ENCODE results near the gene SLCO2A1.
"Not testable (repeated sequence)": the region's sequence is repeated elsewhere in the genome, so short reads cannot be mapped to it uniquely, and the experiment has no call there.

SLCO2A1 gene

DNA sequence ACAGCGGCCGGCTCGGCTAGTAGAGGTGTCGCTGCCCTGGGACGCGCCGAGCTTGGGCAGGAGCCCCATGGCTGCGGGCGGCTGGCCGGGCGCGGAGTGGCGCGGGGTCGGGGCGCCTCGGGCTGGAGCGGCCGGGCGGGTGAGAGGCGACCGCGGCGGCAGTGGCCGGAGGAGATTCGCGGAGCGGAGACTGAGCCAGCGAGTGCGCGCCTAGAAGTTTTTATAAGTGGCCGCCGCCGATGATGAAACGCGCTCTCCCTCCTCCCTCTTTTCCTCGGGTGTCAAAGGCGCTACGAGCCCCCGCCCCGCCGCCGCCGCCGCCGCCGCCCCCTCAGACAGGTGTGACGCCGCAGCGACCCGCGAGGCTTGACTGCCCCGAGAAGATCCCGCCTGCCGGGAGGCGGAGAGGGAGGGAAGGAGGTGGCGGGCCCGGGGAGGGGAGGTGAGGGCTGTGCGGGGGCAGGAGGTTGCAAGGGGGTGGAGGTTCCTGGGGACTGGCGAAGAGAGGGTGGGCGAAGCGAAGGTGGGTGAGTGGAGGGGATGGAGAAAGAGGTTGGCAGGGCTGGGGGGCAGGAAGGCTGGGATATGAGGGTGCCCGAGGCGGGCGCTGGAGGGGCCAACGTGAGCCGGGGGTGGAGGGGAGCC is at the start of gene SLCO2A1:
Gene SLCO2A1, minus strand, starts transcription at position 192 of the 645 bp plus-strand sequence. Its CDS starts 123 bp downstream, at position 69.
- no peak for DNase-seq

DNA sequence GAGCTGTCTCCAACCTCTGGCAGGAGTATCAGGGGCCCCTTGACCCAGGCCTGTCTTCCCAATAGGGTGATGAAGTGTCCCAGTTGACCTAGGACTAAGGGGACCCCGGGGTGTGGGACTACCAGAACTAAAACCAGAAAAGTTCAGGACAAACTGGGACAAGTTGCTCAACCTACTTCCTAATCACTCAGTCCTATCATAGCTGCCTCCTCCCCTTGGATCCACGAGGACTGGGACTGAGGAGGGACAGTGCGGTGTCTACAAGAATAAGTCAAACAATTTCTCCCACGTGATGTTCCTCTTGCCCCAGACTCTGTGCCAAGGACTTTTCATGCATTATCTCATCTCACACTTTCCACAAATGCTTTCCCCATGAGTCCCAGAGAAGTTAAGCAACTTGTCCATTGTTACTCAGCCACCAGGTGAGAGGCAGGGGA is 49.4 kb upstream of the SLCO2A1 start:
- no peak for DNase-seq

DNA sequence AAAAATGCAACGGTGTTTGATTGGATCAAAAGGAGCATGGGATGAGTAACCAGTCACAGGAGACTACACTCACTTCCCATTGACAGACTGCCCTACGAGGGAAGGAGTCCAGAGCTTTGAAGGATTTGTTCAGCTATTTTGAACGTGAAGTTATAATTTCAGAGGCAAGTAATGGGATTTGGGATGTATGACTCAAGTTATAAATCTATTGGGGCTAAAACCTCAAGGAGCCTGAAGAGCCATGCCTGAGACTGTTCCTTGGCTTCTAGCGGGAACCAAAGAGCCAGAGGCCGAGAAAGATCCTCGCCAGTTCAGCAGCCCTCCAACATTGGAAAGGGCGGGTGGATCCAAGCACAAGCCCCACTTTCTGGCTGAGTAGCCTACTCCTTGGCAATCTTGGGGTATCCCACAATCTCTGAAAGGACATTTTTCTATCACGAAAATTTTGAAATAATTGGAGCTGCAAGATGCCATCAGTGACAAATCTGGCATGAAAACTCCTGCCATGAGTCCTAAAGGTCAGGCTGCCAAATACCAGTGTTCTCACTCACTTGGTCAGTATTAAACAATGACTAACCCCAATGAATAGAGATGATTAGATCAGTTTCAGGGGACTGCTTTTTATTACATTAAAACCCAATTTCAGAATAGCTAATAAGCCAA is 48.6 kb upstream of the SLCO2A1 start:
- no peak for DNase-seq

DNA sequence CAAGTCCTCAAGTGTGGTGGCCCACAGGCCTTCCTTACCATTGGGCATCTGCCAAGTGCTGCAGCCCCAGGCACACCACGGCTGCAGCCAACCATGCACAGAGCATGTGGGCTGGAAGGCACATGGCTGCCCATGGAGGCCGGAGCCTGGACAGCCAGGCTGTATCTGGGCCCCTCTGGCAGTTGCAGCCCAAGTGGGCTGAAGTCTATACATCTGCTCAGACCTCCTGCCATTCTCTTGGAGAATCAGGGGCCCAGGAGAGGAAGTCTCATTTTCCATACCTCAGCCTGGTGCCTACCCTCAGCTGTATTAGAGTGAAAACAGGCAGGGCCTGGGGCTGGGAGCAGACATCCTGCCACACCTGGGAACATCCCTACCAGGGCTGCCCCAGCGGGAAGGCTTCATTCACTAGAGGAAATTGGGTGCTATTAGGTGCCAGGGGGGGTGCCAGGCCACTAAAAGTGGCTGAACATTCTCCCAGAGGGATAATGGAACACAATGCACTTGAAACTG is 48.0 kb upstream of the SLCO2A1 start:
- DNase-seq = no peak

DNA sequence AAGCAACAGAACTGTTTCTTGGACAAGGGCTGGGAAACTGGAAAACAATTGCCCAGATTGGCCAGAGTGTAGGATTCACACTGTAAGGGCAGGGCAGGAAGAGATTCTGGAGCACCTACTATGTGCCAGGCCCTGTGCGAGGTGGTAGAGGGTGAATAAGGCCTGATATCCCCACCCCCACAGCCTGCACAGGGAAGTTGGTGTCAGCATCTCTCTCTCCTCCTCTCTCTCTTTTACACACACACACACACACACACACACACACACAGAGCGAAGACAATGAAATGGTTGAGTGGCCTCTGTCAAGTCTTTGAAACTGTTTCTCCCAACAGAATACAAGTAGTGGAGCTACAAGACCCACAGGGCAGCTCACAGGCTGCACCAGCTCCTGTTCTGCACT is 47.1 kb upstream of the SLCO2A1 start:
- DNase-seq = no peak

DNA sequence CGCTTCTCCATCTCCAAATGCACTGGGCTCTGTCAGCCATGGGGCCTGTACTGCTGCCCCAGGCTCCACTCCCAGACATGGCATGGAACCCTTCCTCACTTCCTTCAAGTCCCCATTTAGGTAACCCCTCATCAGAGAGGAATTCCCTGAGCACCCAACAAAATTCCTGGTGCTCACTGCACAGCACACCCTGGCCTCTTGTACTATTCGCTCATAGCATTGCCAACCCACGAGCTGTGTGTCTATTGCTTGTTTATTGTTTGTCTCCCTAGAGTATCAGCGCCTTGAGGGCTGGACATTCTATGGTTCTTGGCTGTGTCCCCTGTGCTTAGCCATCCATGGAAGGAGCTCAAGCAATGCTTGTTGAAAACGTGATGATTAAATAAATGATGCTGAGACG is 46.1 kb upstream of the SLCO2A1 start:
- DNase-seq = no peak

DNA sequence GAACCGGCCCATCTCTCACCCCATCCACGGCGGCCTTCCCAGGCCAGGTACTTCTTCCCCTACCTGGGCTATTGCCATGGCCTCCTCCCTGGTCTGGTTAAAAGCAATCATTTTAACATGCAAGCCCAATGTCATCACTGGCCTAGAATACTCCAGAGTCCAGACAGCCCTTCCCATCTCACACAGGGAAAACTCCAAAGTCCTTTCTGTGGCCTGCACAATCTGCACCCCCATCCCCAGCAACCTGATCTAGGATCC is 45.8 kb upstream of the SLCO2A1 start:
- no peak for DNase-seq

DNA sequence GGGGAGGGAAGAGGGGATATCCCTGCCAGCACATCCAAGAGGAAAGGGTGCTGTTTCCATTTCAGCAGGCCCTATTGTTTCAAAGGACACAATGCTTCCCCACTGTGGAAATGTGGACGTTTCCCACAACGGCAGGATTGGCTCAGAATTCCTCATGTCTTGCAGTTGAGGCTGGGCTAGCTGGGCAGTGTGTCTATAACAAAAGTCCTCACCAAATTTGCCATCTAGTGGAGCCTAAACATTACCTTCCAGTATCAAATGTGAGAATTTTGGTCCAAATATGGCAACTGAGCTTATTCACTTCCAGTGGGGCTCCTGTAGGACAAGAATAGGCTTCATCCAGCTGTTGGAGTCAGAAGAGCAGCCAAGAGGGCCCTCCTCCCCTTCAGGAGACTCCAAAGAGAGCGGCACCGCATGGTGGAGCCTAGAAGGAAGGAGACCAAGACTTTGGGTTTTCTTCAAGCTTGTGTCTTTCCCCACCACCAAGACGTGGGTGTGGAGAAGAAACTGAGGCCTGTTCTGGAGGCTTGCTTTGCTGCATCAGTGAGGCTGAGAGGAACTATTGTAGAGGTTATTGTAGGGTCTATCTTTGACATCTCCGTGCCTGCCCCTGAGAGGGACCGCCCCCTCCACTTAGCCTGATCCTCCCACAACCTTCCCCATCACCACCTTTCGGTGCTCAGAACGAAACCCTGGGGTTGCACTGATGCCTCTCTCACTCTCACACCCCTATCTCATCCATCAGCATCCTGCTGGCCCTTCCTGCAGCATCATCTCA is 45.3 kb upstream of the SLCO2A1 start:
- no peak for DNase-seq

DNA sequence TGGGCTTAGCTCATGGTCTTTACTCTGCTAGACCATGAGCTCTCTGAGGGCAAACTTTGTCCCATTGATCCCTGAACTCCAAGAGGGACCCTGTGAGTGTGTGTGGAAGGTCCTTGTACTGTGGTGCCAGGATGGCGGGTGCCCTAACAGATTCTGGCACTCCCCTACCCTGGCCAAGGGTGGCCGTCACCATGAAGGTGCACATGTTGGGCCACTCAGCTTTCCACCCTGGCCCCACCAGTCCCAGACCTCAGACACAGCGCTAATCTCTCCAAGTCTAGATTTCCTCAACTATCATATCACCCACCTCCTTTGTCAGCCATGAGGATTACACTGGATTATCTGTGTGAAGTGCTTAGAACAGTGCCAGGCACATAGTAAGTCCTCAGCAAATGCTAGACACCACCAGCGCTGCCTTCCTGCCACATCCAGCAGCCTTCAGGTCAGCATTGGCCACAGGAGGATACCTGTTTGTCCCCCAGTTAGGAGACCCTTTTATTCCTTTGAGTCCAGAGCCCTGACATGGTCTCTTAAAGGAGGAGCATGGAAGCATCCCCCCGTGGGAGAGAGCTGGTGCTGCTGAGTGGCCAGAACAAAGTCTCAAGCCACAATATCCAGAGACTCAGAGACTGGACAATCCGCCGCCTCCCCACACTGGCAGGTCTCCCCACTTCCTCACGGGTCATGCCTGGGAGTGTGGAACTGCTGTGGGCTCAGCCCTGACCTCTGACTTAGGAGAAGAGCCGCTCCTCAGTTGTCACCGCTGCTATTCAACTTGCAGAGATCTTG is 44.5 kb upstream of the SLCO2A1 start:
- no peak for DNase-seq

DNA sequence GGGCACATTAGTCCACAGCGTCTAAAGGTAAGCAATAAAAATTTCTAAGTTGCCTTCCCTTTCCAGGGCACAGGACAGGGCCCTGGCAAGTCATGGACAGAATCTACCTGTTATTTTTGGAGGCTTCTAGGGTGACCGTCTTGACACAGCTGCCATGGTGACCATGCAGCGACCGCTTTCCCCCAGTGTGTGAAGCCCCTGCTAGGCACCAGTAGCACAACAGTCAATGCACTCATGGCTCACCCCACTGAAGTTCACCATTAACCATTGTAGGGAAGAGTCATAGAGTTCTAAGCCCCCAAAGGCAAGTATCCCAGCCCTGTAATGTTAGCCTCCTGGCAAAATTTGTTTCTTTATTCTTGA is 43.8 kb upstream of the SLCO2A1 start:
- no peak for DNase-seq

DNA sequence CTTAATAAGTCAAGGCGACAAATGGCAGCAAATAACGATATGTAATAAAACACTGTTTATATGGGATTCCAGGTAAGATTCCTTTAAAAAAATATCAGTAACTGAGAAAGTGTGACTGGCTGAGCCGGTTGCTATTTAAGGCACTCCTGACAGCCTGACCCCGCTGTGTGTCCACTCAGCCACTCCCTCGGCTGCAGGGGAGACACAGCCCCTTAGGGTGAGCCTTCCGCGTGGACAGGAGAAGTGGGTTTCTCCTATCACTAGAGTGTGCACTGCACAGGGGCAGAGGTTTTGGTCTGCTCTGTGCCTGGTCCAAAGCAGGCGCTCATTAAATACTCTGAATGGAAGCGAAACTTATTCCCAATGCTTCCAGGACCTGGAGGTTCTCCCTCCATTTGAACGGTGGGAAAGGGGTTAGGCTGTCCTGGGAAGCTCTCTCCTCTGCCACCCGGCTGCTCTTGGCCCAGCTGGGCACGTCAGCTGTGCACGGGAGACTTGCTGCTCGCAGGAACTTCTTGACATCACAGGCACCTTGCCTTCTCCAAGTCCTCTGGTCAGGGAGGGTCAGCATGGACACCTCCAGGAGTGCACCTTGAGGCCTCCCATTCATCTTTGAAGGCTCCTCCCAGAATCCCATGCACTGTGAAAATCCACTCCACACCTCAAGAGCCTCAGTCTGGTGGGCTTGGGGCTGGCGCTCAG is 43.3 kb upstream of the SLCO2A1 start:
- DNase-seq = no peak

DNA sequence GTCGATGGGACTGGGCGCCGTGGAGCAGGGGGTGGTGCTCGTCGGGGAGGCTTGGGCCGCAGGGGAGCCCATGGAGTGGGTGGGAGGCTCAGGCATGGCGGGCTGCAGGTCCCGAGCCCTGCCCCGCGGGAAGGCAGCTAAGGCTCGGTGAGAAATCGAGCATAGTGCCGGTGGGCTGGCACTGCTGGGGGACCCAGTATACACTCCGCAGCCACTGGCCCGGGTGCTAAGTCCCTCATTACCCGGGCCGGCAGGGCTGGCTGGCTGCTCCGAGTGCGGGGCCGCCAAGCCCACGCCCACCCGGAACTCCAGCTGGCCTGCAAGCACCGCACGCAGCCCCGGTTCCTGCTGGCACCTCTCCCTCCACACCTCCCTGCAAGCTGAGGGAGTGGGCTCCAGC is 40.6 kb upstream of the SLCO2A1 start:
- DNase-seq = not testable (repeated sequence)

DNA sequence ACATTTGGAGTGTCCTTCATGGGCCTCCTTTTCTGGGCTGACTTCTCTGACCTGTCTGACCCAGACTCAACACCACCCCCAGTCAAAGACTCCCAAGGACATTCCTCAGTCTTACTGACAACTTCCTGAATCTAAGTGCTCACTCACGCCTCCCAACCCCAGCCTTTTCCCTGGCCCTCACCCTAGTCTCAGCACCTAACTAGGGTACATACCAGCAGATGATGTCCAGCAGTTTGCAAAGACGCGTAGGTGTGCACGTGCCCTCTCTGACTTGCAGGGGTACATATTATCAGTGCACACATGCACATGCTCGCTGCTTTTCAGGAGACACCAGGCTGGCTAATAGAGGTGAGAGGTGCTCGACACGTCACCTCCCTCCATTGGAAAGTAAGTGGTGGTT is 38.7 kb upstream of the SLCO2A1 start:
- DNase-seq = no peak

DNA sequence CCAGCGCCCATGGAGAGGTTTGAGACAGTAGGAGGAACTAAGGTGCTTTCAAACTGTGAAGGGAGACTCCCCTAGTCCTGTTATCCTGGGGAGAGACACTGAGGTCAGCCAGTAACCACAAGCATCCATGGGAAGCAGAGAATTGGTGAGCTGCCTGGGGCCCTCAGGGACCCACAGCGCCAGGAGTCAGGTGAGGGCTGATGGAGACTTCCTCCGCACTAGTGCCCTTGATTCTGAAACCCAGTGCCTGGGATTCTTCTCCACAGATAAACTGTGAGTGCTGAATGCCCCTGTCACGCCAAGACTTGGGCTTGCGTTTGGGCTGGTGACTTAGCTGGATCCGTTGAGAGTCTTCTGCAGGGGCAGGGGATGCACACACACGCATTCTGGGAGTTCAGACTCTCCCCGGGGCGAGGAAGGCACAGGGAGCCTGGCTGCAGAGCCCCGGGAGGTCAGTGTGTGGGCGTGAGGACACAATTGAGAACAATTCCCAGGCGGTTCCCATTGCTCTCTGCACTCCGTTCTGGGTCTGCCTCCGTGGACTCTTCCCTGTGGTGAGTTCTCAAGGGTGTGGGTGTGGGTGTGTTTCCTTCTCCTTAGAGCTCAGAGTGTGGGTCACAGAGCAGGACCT is 37.9 kb upstream of the SLCO2A1 start:
- DNase-seq = no peak

DNA sequence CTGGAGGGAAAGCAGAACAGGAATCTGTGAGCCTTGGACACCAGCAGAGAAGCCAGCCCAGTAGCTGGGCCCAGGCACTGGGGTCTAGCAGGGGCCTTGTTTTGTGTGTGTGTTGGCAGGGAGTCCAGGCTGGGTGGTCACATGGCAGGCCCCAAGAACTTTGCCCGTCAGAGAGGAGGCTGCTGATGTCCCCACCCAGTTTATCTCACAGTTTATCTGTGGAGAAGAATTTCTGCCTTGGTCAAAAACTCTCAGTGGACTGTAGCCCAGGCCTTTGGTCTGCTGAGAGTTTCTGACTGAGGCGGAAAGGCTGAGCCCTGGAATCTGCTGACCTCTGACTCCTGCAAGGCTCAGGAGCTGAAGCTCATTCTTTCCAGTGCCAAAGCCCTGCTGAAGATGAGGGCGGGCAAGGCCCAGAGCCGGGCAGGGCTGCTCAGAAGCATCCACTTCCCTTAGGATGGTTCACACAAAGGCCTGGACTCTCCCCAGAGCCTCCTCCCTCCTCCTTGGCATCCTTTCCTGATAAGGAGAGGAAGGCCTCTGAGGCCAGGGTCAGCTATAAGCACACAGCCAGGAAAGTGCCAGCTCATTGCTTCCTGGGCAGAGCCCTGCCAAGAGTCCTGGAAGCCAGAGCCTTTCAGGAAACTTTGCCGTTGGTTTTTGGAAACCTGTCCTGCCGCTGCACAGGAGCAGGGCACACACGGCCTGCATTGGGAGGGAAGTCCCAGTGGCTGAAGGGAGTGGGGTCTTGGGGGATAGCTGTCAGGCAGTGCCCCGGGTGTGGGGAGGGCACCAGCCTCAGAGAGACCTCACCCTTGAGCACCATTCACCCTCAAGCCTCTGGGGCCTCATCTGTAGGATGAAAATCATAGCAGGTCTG is 37.2 kb upstream of the SLCO2A1 start:
- no peak for DNase-seq

DNA sequence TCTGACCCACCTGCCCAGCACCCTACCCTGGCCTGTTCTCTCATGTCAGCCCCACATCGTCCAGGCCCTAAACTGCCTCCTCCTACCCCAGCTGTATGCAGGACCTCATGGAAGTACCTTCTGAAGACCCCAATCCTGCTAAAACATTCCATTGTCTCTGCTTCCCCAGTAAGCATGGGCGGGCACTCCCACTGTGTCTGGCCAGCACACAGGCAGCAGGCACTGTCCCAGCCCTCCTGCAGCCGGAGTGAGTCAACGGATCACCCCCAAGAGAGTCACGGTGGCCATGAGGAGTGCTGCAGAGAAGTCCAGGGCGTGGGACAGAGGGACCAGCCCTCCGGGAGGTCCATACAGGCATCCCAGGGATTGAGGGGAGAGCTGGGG is 36.4 kb upstream of the SLCO2A1 start:
- DNase-seq = no peak

DNA sequence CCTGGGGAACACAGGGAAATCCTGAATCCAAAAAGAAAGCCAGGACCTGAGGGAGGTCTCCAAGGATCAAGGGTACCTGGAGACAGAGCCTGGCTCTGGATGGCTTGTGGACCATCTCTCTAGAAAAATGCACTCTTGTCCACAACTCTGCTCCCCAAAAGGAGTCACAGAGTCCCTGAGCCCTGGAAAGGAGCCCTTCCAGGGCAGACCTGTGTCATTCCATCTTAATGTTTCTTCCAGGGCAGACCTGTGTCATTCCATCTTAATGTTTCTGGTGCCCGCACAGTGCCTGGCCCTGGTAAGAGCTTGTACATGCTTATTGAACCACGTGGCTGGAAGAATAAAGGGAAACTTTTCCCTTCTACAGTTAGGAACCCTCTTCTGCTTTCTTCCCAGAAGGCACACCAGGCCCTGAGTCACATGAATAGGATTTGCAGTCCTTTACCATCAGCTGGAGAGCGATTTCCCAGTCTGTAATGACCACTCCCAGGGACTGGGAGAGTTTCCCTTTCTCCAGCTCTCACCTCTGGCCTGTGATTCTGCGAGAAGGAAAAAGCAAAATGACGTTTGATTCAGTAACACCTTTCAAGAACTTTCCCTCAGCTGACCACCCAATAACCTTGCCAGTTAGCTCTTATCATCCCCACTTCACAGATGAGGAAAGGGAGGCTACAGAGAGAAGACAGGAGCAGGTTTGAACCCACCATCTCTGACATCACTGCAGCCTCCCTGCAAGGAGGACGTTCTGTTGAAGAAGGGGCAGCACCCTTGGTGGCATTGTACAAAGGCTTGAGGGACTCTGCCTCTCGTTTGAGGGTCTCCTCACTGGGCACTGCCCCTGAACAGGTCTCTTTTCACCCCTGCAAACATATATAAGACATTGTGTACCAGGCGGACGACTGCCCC is 35.8 kb upstream of the SLCO2A1 start:
- no peak for DNase-seq

- no peak for DNase-seq
Measured at GRCh38 chr3:134064081-134064480, 34.4 kb upstream of the SLCO2A1 start.

GRCh38 chr3:134061401-134061800 is 31.7 kb upstream of the SLCO2A1 start:
- no peak for DNase-seq
